ENCODE measurements around the gene PARM1.
A peak's percentile ranks its signal among the peaks of the same experiment; 100 is the strongest.

The PARM1 gene

DNA sequence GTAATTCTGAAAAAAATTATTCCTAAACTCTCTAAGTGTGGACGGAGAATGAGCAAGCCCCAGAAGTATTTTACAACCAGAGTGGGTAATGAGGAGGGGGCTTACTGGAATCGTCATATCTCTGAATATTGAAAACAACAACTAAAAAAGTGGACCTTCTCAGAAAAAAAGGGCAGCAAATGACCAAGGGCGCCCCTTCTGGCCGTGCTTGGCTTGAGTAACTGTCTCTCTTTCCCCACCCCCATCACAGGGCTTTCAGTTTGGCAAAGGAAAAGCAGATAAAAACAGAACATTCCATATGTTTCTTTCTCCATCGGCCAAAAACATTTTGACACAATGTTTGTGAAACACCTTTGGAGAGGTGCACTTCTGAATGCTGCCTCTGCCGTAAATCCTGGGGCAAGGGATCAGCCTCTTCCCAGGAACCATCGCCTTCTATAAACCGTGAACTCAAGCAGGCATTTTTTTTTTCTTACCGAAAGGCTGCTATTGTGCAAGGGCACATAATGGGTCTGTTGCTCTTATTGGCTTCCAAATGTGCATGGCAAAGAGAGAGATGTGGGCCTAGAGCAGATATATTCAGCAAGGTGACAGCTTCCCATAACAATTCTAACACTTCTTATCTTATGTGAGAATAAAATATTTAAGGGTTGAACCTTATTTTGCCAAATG is 115.4 kb downstream of the PARM1 start:
- TF ChIP-seq, protein P1, sequence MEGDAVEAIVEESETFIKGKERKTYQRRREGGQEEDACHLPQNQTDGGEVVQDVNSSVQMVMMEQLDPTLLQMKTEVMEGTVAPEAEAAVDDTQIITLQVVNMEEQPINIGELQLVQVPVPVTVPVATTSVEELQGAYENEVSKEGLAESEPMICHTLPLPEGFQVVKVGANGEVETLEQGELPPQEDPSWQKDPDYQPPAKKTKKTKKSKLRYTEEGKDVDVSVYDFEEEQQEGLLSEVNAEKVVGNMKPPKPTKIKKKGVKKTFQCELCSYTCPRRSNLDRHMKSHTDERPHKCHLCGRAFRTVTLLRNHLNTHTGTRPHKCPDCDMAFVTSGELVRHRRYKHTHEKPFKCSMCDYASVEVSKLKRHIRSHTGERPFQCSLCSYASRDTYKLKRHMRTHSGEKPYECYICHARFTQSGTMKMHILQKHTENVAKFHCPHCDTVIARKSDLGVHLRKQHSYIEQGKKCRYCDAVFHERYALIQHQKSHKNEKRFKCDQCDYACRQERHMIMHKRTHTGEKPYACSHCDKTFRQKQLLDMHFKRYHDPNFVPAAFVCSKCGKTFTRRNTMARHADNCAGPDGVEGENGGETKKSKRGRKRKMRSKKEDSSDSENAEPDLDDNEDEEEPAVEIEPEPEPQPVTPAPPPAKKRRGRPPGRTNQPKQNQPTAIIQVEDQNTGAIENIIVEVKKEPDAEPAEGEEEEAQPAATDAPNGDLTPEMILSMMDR (IDR thresholded peaks at IDR 0.05) = peak; percentile 49; the same call in 1 of the 2 replicates

DNA sequence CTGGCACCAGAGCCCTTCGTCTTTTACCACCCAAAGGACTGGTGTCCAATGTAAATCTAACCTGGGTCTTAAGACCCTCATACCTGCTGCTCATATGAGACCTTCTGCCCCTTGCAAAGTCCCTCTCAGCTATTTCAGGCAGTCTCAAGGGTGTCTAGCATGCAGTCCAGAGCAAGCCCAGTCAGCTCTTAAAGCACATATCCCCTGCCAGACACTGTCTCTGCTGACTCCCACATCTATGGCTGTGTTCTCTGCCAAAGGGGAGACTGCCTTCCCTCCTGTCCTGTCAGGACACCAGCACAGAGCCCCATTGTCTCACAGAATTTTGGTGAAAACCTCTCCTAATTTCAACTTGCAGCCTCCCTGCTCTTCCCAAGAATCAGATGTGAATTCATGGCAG is 118.5 kb downstream of the PARM1 start:
- TF ChIP-seq, protein P1 (IDR thresholded peaks at IDR 0.05) = no peak

DNA sequence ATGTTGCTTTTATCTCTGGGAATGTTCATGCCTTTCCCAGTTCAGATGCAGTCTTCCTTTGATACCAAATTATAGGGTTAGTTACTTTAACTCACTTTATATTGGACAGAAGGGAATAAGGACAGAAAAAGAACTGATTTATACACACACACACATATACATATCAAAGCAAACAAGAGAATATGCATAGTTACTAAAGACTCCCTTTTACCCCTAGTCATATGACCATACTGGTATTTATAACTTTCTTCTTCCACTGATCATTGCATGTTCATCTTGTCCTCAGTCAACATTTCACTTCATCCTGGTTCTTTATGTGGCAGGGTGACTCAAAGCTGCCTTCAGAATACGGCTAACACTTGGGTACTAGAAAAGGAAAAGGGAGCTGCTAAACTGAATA is 120.4 kb downstream of the PARM1 start:
- TF ChIP-seq, protein P1 (IDR thresholded peaks at IDR 0.05) = no peak

DNA sequence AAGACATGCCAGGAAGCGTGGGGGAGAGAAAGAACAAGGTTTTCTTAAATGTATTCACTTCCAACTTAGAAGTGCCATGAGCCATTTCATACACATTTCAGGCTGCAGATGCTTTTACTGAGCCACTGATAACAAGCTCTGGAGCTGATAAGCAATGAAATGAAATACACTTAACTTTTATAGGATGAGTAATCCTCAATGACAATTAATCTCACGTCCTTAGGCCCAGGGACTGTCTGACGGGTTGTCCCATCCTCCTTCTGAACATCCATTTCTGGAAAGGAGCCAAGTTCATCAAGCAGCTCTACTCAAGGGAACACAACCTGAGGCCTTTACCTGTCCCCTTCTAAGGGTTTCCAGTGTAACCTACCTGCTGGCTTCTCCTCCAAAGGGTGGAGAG is 121.2 kb downstream of the PARM1 start:
- TF ChIP-seq, protein P1 (IDR thresholded peaks at IDR 0.05) = no peak

DNA sequence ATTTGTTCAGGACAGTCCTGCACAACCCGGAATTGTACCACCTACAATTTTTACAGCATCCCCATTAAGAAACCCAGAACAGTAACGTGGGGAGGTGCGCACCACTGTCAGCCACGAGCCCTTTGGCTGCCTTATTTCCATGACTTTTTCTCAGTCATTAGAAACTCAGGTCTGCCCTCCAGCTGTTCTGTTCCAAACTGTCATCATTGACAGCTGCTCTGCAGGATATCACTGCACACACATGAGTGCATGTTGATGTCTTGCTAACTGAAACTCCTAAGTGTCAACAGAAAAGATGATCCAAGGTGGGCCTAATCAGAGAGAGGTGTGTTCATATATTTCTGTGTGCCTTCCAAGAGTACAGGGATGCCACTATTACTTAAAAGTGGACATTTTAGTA is 123.4 kb downstream of the PARM1 start:
- TF ChIP-seq, protein P1 (IDR thresholded peaks at IDR 0.05) = no peak

DNA sequence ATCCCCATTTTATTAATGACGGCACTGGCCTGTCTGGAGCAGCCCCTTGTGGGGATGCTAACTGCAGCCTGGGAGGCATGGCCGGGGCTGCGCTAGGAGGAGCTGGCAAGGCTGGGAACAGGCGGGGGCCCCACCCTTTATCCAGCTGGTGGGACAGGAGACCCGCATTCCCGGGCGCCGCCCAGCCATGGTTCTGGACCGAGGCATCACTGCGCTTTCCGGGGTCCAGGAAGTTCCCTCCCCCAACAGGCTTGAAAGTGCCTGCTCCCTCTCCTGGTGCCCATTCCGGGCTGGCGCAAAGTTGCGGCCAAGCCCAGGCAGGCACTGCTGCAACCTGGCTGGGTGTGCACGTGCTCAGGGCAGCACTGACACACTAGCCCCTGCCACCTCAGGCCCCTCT is 124.5 kb downstream of the PARM1 start:
- TF ChIP-seq, protein P1 (IDR thresholded peaks at IDR 0.05) = no peak

DNA sequence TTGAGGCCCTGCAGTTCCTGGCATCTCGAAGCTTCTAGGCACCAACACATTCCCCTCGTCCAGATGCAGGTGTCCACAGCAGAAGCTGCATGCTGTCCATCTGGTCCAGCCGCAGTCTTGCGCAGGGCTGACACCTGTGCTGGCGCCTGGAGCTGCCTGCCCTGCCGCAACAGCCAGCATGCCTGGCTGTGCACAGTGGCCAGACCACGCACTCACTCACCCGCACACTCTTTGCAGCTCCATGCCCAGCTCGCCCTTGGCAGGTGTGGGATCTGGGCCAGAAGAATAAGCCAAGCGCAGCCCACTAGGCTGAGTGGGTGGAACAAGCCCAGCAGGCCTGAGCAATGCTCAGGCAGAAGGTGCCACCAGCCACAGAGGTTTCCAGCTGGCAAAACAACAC is 125.6 kb downstream of the PARM1 start:
- TF ChIP-seq, protein P1 (IDR thresholded peaks at IDR 0.05) = no peak

DNA sequence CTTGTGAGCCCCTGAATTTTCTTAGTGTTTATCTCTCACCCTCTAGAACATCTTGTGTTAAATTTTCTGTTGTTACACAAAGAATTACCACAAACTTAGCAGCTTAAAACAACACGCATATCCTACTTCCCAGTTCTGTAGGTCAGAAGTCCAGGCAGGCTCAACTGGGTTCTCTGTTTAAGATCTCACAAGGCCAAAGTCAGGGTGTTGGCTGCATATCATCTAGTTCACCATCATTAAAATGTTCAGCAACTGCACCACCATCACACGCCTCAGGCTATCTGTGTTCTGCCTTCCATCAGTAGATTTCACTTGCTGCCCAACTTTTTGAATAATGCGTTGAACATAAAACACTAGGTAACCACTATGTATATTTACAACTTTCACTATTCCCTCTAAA is 130.5 kb downstream of the PARM1 start:
- TF ChIP-seq, protein P1 (IDR thresholded peaks at IDR 0.05) = no peak
